Thyroid gland (tissue), 4 donors: ENCODE data around the gene IFNL2.

Experiments
- POLR2A ChIP-seq, 2 donors: fragments of 450-650 bp; IDR thresholded peaks; one replicate each; pipeline ENCODE4 v1.6.1; 2017; ENCODE audit warnings: antibody characterized with exemption in 2 of 2, mild to moderate bottlenecking in 2 of 2, moderate library complexity in 1 of 2
- TF ChIP-seq, protein P1 (sequence below), 6 experiments: fragments of 200-600 bp in 3 of 6; fragments of 450-650 bp in 3 of 6; sonication (generic) in 3 of 6; IDR thresholded peaks; one replicate each; pipeline ENCODE4 v1.5.1; 2016 to 2019; ENCODE audit warnings: antibody characterized with exemption in 6 of 6, mild to moderate bottlenecking in 2 of 6, inconsistent platforms in 1 of 6, moderate library complexity in 1 of 6

DNA sequence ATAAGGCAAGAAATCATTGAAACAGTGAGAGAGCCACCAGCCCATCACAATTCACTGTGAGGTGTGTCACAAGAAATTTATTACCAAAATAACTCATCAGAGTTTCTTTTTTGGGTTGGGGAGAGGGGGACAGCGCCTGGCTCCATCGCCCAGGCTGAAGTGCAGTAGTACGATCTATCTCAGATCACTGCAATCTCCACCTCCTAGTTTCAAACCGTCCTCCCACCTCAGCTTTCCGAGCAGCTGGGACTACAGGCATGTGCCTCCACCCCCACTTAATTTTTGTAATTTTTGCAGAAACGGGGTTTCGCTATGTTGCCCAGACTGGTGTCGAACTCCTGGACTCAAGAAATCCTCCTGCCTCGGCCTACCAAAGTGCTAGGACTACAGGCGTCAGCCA, 31.6 kb downstream of the IFNL2 start:
- TF ChIP-seq, protein P1, sequence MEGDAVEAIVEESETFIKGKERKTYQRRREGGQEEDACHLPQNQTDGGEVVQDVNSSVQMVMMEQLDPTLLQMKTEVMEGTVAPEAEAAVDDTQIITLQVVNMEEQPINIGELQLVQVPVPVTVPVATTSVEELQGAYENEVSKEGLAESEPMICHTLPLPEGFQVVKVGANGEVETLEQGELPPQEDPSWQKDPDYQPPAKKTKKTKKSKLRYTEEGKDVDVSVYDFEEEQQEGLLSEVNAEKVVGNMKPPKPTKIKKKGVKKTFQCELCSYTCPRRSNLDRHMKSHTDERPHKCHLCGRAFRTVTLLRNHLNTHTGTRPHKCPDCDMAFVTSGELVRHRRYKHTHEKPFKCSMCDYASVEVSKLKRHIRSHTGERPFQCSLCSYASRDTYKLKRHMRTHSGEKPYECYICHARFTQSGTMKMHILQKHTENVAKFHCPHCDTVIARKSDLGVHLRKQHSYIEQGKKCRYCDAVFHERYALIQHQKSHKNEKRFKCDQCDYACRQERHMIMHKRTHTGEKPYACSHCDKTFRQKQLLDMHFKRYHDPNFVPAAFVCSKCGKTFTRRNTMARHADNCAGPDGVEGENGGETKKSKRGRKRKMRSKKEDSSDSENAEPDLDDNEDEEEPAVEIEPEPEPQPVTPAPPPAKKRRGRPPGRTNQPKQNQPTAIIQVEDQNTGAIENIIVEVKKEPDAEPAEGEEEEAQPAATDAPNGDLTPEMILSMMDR (IDR thresholded peaks at IDR 0.05): no peak
- TF ChIP-seq POLR2A (IDR thresholded peaks at IDR 0.05): no peak
